ENCODE measurements around the gene POLR2J.

- TF ChIP-seq CTCF (conservative IDR thresholded peaks at IDR 0.05) = no peak
- no peak for TF ChIP-seq EZH2 (IDR thresholded peaks at IDR 0.05; ENCODE audit: low read depth)
Measured at GRCh38 chr7:102466097-102466496, 12.6 kb downstream of the POLR2J start.
